C1 segment of cervical spinal cord (tissue), 14 donors: ENCODE data around the gene FSD1.
A peak's percentile ranks its signal among the peaks of the same experiment; 100 is the strongest.
"Not testable (repeated sequence)": the region's sequence is repeated elsewhere in the genome, so short reads cannot be mapped to it uniquely, and the experiment has no call there.

ENCODE experiments used
- DNase-seq, 14 donors: peaks; one replicate each; lab custom pipeline; 2025; lab: John Stamatoyannopoulos, UW

FSD1 gene

GRCh38 chr19:4343370-4344307 lies 39.2 kb downstream of the FSD1 start, which contains the start of gene MPND:
Gene MPND, plus strand, starts transcription at chr19:4343562. Its CDS starts 32 bp downstream, at chr19:4343594.
- peak; percentile 66 to 95 (median 91) for DNase-seq

- DNase-seq: no peak
Observed at GRCh38 chr19:4345342-4346019, 41.1 kb downstream of the FSD1 start.

- no peak for DNase-seq
Observed at GRCh38 chr19:4346020-4346383, 41.6 kb downstream of the FSD1 start.

- DNase-seq: no peak
Observed at GRCh38 chr19:4347521-4347920, 43.1 kb downstream of the FSD1 start.

- not testable (repeated sequence) for DNase-seq
Observed at GRCh38 chr19:4349225-4349624, 44.8 kb downstream of the FSD1 start.

- no peak for DNase-seq
Observed at GRCh38 chr19:4350111-4350510, 45.7 kb downstream of the FSD1 start.

GRCh38 chr19:4350726-4351125 lies 46.3 kb downstream of the FSD1 start:
- DNase-seq: no peak

GRCh38 chr19:4352701-4353121 lies 48.3 kb downstream of the FSD1 start:
- peak in 4 of 14 donors; percentile 4 to 26 (median 18) for DNase-seq

- DNase-seq: no peak
Observed at GRCh38 chr19:4354282-4354681, 49.9 kb downstream of the FSD1 start.

- DNase-seq: no peak
Observed at GRCh38 chr19:4354897-4355296, 50.5 kb downstream of the FSD1 start.

- peak in 2 of 14 donors; percentile 16 to 35 for DNase-seq
Observed at GRCh38 chr19:4357095-4357797, 52.8 kb downstream of the FSD1 start.

- no peak for DNase-seq
Observed at GRCh38 chr19:4357921-4358326, 53.5 kb downstream of the FSD1 start.

GRCh38 chr19:4358709-4359626 lies 54.6 kb downstream of the FSD1 start:
- DNase-seq: no peak

GRCh38 chr19:4359627-4360000 lies 55.2 kb downstream of the FSD1 start:
- DNase-seq: no peak

- no peak for DNase-seq
Observed at GRCh38 chr19:4360081-4360569, 55.7 kb downstream of the FSD1 start.

- peak in 1 of 14 donors; percentile 37 for DNase-seq
Observed at GRCh38 chr19:4360641-4361151, 56.3 kb downstream of the FSD1 start.

GRCh38 chr19:4361152-4362046 lies 57.0 kb downstream of the FSD1 start:
- DNase-seq: no peak

- DNase-seq: peak in 1 of 14 donors; percentile 38
Observed at GRCh38 chr19:4362101-4362828, 57.9 kb downstream of the FSD1 start.
